ENCODE results near the gene LMOD1. TPM values are rescaled to one million over a fixed set of nuclear protein-coding genes. Genes with fewer than 3 reads are reported as not detected.
"Not testable (repeated sequence)": the region's sequence is repeated elsewhere in the genome, so short reads cannot be mapped to it uniquely, and the experiment has no call there.

The LMOD1 gene
- total RNA-seq, 1 donor from 2014 or later: 9.6 TPM

GRCh38 chr1:201884425-201884824 is 61.9 kb downstream of the LMOD1 start:
- intact Hi-C loops (cut with DNase I): no loop called here
- DNase-seq (ENCODE audit: low spot score): no peak

GRCh38 chr1:201883786-201884185 is 62.6 kb downstream of the LMOD1 start:
- no peak for DNase-seq (ENCODE audit: low spot score)
- intact Hi-C loops (cut with DNase I): no loop called here

- DNase-seq (ENCODE audit: low spot score): no peak
- intact Hi-C loops (cut with DNase I): no loop called here
Measured at GRCh38 chr1:201883266-201883665, 63.1 kb downstream of the LMOD1 start.

GRCh38 chr1:201882665-201883132 is 63.6 kb downstream of the LMOD1 start:
- no peak for DNase-seq (ENCODE audit: low spot score)
- intact Hi-C loops (cut with DNase I): no loop called here

GRCh38 chr1:201881617-201882016 is 64.7 kb downstream of the LMOD1 start:
- DNase-seq (ENCODE audit: low spot score): no peak
- intact Hi-C loops (cut with DNase I): no loop called here

GRCh38 chr1:201880928-201881571 is 65.3 kb downstream of the LMOD1 start:
- intact Hi-C loops (cut with DNase I): no loop called here
- no peak for DNase-seq (ENCODE audit: low spot score)

- intact Hi-C loops (cut with DNase I): loop anchor here (1.0 kb wide), 1 partner anchor 95 kb away; no protein-coding TSS in a partner anchor
- DNase-seq (ENCODE audit: low spot score): no peak
Measured at GRCh38 chr1:201877877-201878401, 68.4 kb downstream of the LMOD1 start.

GRCh38 chr1:201876148-201876818 is 70.1 kb downstream of the LMOD1 start:
- intact Hi-C loops (cut with DNase I): no loop called here
- no peak for DNase-seq (ENCODE audit: low spot score)

GRCh38 chr1:201874672-201875071 is 71.7 kb downstream of the LMOD1 start:
- intact Hi-C loops (cut with DNase I): no loop called here
- DNase-seq (ENCODE audit: low spot score): no peak

- intact Hi-C loops (cut with DNase I): no loop called here
- DNase-seq (ENCODE audit: low spot score): no peak
Measured at GRCh38 chr1:201870397-201870796, 76.0 kb downstream of the LMOD1 start.

GRCh38 chr1:201861448-201861847 is 84.9 kb downstream of the LMOD1 start:
- DNase-seq (ENCODE audit: low spot score): no peak
- intact Hi-C loops (cut with DNase I): no loop called here

- intact Hi-C loops (cut with DNase I): no loop called here
Measured at GRCh38 chr1:201859424-201859823, 86.9 kb downstream of the LMOD1 start.

GRCh38 chr1:201856722-201857121 is 89.6 kb downstream of the LMOD1 start:
- intact Hi-C loops (cut with DNase I); DNase-seq (ENCODE audit: low spot score): not testable (repeated sequence)

More at GRCh38 chr1:201859424-201859823, 86.9 kb downstream of the LMOD1 start:
- DNase-seq (ENCODE audit: low spot score): no peak

- DNase-seq (ENCODE audit: low spot score): no peak
- intact Hi-C loops (cut with DNase I): no loop called here
Measured at GRCh38 chr1:201851949-201852348, 94.4 kb downstream of the LMOD1 start.

GRCh38 chr1:201850053-201850397 is 96.3 kb downstream of the LMOD1 start:
- intact Hi-C loops (cut with DNase I): no loop called here
- DNase-seq (ENCODE audit: low spot score): no peak

GRCh38 chr1:201849372-201850052 is 96.8 kb downstream of the LMOD1 start:
- intact Hi-C loops (cut with DNase I): no loop called here

GRCh38 chr1:201848230-201848629 is 98.1 kb downstream of the LMOD1 start:
- intact Hi-C loops (cut with DNase I): no loop called here
- DNase-seq (ENCODE audit: low spot score): no peak

More at GRCh38 chr1:201849372-201850052, 96.8 kb downstream of the LMOD1 start:
- DNase-seq (ENCODE audit: low spot score): no peak

GRCh38 chr1:201847150-201847549 is 99.2 kb downstream of the LMOD1 start:
- intact Hi-C loops (cut with DNase I): no loop called here
- DNase-seq (ENCODE audit: low spot score): no peak

All from cardiac septum (tissue), 1 donor.